Mammary epithelial cell (primary cell): ENCODE results near the gene SLC27A1.

ENCODE experiments used
- CTCF ChIP-seq, 2 donors: IDR thresholded peaks in 1 of 2; conservative IDR thresholded peaks in 1 of 2; 2 replicates each; pipeline ENCODE4 v1.5.1; 2011 to 2012; ENCODE audit warnings: inconsistent platforms in 2 of 2, low read length in 2 of 2, mild to moderate bottlenecking in 2 of 2, control low read depth in 1 of 2, low read depth in 1 of 2; ENCODE audit not compliant: insufficient read depth in 1 of 2; ENCODE audit errors: extremely low read depth in 1 of 2
- EZH2 ChIP-seq: IDR thresholded peaks from 2 replicates; pipeline ENCODE4 v1.6.1; 2012; ENCODE audit warnings: low read length, inconsistent platforms, borderline replicate concordance

GRCh38 chr19:17483605-17484002, 13.3 kb downstream of the SLC27A1 start:
- no peak for TF ChIP-seq EZH2
- TF ChIP-seq CTCF (conservative IDR thresholded peaks at IDR 0.05 in 1 of 2, IDR thresholded peaks at IDR 0.05 in 1 of 2; ENCODE audit: extremely low read depth in 1 of 2, insufficient read depth in 1 of 2, low read depth in 1 of 2, low read length in 2 of 2): no peak
